GM12891 (cell line): Measurements from ENCODE around the gene KIF19.

ENCODE experiments used
- PAX5 ChIP-seq: IDR thresholded peaks from 2 replicates; pipeline ENCODE4 v1.6.1; 2011; ENCODE audit warnings: low read length, moderate library complexity, mild to moderate bottlenecking; ENCODE audit not compliant: insufficient read depth, severe bottlenecking
- POLR2A ChIP-seq: IDR thresholded peaks from 2 replicates; pipeline ENCODE4 v1.6.1; 2011; ENCODE audit warnings: low read depth, low read length, control low read depth
- POLR2AphosphoS5 ChIP-seq: IDR thresholded peaks from 2 replicates; pipeline ENCODE4 v1.6.1; 2011; ENCODE audit warnings: low read depth, low read length, control low read depth
- POU2F2 ChIP-seq: IDR thresholded peaks from 2 replicates; pipeline ENCODE4 v1.6.1; 2011; ENCODE audit warnings: low read depth, mild to moderate bottlenecking, control low read depth, low read length, moderate library complexity
- SPI1 ChIP-seq: IDR thresholded peaks from 2 replicates; pipeline ENCODE4 v1.6.1; 2011; ENCODE audit warnings: low read depth, low read length, control low read depth
- TAF1 ChIP-seq: IDR thresholded peaks from 2 replicates; pipeline ENCODE4 v1.6.1; 2011; ENCODE audit warnings: low read depth, low read length, control low read depth

- TF ChIP-seq TAF1 (no peak), POLR2A (no peak), SPI1 (no peak), POLR2AphosphoS5 (no peak), PAX5 (no peak), POU2F2 (no peak)
These were observed 54.3 kb downstream of the KIF19 start for GRCh38 chr17:74380086-74380958.
